ENCODE data around the gene SMAD4. TPM values are rescaled to one million over a fixed set of nuclear protein-coding genes. Genes with fewer than 3 reads are reported as not detected.

The SMAD4 gene
- total and polyA plus RNA-seq, 4 donors = 9.3 to 65.3 (median 29.1) TPM

DNA sequence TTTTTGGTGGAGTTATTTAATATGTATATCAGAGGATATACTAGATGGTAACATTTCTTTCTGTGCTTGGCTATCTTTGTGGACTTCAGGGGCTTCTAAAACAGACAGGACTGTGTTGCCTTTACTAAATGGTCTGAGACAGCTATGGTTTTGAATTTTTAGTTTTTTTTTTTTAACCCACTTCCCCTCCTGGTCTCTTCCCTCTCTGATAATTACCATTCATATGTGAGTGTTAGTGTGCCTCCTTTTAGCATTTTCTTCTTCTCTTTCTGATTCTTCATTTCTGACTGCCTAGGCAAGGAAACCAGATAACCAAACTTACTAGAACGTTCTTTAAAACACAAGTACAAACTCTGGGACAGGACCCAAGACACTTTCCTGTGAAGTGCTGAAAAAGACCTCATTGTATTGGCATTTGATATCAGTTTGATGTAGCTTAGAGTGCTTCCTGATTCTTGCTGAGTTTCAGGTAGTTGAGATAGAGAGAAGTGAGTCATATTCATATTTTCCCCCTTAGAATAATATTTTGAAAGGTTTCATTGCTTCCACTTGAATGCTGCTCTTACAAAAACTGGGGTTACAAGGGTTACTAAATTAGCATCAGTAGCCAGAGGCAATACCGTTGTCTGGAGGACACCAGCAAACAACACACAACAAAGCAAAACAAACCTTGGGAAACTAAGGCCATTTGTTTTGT, 52.7 kb downstream of the SMAD4 start (continued):
- TF ChIP-seq, protein P1, sequence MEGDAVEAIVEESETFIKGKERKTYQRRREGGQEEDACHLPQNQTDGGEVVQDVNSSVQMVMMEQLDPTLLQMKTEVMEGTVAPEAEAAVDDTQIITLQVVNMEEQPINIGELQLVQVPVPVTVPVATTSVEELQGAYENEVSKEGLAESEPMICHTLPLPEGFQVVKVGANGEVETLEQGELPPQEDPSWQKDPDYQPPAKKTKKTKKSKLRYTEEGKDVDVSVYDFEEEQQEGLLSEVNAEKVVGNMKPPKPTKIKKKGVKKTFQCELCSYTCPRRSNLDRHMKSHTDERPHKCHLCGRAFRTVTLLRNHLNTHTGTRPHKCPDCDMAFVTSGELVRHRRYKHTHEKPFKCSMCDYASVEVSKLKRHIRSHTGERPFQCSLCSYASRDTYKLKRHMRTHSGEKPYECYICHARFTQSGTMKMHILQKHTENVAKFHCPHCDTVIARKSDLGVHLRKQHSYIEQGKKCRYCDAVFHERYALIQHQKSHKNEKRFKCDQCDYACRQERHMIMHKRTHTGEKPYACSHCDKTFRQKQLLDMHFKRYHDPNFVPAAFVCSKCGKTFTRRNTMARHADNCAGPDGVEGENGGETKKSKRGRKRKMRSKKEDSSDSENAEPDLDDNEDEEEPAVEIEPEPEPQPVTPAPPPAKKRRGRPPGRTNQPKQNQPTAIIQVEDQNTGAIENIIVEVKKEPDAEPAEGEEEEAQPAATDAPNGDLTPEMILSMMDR (IDR thresholded peaks at IDR 0.05; ENCODE audit: low read depth, low read length, missing input control) = no peak
- TF ChIP-seq TAF1 (conservative IDR thresholded peaks at IDR 0.05) (no peak), NR2F2 (IDR thresholded peaks at IDR 0.05) (no peak), HNF4G (IDR thresholded peaks at IDR 0.05) (no peak), JUND (IDR thresholded peaks at IDR 0.05) (no peak), SP1 (IDR thresholded peaks at IDR 0.05) (no peak)
- TF ChIP-seq, protein P2, sequence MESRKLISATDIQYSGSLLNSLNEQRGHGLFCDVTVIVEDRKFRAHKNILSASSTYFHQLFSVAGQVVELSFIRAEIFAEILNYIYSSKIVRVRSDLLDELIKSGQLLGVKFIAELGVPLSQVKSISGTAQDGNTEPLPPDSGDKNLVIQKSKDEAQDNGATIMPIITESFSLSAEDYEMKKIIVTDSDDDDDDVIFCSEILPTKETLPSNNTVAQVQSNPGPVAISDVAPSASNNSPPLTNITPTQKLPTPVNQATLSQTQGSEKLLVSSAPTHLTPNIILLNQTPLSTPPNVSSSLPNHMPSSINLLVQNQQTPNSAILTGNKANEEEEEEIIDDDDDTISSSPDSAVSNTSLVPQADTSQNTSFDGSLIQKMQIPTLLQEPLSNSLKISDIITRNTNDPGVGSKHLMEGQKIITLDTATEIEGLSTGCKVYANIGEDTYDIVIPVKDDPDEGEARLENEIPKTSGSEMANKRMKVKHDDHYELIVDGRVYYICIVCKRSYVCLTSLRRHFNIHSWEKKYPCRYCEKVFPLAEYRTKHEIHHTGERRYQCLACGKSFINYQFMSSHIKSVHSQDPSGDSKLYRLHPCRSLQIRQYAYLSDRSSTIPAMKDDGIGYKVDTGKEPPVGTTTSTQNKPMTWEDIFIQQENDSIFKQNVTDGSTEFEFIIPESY (IDR thresholded peaks at IDR 0.05) = no peak

DNA sequence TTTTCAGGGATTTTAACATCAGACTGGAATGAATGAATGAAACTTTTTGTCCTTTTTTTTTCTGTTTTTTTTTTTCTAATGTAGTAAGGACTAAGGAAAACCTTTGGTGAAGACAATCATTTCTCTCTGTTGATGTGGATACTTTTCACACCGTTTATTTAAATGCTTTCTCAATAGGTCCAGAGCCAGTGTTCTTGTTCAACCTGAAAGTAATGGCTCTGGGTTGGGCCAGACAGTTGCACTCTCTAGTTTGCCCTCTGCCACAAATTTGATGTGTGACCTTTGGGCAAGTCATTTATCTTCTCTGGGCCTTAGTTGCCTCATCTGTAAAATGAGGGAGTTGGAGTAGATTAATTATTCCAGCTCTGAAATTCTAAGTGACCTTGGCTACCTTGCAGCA, 53.4 kb downstream of the SMAD4 start:
- Histone ChIP-seq H3K27me3 (ENCODE audit: control insufficient read depth in 4 of 4, insufficient read depth in 4 of 4, low read length in 3 of 4) (no peaks in the 10 kb centered on the region), H3K9me3 (ENCODE audit: control insufficient read depth in 4 of 4, low read length in 3 of 4) (peaks cover 0 to 2% (median under 1%) of the 10 kb centered on the region in 4 donors), H3K27ac (ENCODE audit: low read depth in 1 of 2, low read length in 2 of 2) (no peak overlapping the region), H3K4me1 (ENCODE audit: control insufficient read depth in 4 of 4, insufficient read depth in 4 of 4, low read length in 3 of 4) (no peaks in the 10 kb centered on the region), H3K9ac (ENCODE audit: low read depth in 1 of 2, low read length in 2 of 2) (no peak overlapping the region), H3K4me3 (ENCODE audit: low read depth in 1 of 3, low read length in 3 of 3) (no peak overlapping the region), H3K36me3 (ENCODE audit: control insufficient read depth in 4 of 4, insufficient read depth in 3 of 4, low read depth in 1 of 4, low read length in 3 of 4) (peaks cover 2 to 54% (median 27%) of the 10 kb centered on the region in 4 donors)
- TF ChIP-seq RXRA (IDR thresholded peaks at IDR 0.05) (no peak), JUND (IDR thresholded peaks at IDR 0.05) (no peak), GABPA (IDR thresholded peaks at IDR 0.05 in 1 of 2, conservative IDR thresholded peaks at IDR 0.05 in 1 of 2) (no peak), FOXA2 (IDR thresholded peaks at IDR 0.05) (no peak), RAD21 (IDR thresholded peaks at IDR 0.05) (no peak), NR2F2 (IDR thresholded peaks at IDR 0.05) (no peak), EGR1 (IDR thresholded peaks at IDR 0.05; ENCODE audit: low read depth in 2 of 2) (no peak), HNF4G (IDR thresholded peaks at IDR 0.05) (no peak), FOXA1 (IDR thresholded peaks at IDR 0.05) (no peak), YY1 (IDR thresholded peaks at IDR 0.05) (no peak), TAF1 (conservative IDR thresholded peaks at IDR 0.05) (no peak), HNF4A (conservative IDR thresholded peaks at IDR 0.05) (no peak)
- TF ChIP-seq, protein P3, sequence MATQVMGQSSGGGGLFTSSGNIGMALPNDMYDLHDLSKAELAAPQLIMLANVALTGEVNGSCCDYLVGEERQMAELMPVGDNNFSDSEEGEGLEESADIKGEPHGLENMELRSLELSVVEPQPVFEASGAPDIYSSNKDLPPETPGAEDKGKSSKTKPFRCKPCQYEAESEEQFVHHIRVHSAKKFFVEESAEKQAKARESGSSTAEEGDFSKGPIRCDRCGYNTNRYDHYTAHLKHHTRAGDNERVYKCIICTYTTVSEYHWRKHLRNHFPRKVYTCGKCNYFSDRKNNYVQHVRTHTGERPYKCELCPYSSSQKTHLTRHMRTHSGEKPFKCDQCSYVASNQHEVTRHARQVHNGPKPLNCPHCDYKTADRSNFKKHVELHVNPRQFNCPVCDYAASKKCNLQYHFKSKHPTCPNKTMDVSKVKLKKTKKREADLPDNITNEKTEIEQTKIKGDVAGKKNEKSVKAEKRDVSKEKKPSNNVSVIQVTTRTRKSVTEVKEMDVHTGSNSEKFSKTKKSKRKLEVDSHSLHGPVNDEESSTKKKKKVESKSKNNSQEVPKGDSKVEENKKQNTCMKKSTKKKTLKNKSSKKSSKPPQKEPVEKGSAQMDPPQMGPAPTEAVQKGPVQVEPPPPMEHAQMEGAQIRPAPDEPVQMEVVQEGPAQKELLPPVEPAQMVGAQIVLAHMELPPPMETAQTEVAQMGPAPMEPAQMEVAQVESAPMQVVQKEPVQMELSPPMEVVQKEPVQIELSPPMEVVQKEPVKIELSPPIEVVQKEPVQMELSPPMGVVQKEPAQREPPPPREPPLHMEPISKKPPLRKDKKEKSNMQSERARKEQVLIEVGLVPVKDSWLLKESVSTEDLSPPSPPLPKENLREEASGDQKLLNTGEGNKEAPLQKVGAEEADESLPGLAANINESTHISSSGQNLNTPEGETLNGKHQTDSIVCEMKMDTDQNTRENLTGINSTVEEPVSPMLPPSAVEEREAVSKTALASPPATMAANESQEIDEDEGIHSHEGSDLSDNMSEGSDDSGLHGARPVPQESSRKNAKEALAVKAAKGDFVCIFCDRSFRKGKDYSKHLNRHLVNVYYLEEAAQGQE (IDR thresholded peaks at IDR 0.05) = no peak
- TF ChIP-seq, protein P4, sequence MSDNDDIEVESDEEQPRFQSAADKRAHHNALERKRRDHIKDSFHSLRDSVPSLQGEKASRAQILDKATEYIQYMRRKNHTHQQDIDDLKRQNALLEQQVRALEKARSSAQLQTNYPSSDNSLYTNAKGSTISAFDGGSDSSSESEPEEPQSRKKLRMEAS (IDR thresholded peaks at IDR 0.05) = no peak
- TF ChIP-seq, protein P2 (IDR thresholded peaks at IDR 0.05) = no peak
- TF ChIP-seq, protein P5, sequence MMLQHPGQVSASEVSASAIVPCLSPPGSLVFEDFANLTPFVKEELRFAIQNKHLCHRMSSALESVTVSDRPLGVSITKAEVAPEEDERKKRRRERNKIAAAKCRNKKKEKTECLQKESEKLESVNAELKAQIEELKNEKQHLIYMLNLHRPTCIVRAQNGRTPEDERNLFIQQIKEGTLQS (IDR thresholded peaks at IDR 0.05) = no peak
- TF ChIP-seq, protein P1 (IDR thresholded peaks at IDR 0.05; ENCODE audit: low read depth, low read length, missing input control) = no peak
- no peak for DNase-seq (ENCODE audit: low spot score)
- WGBS = 92% methylated on average over 1 of the region's 1 CpG

Measured in liver (tissue), 9 donors.